HG03342 (cell line): ENCODE results near the gene DCDC2C.
"Not testable (repeated sequence)": the region's sequence is repeated elsewhere in the genome, so short reads cannot be mapped to it uniquely, and the experiment has no call there.

Experiments used
- ATAC-seq: cut with Tn5 transposase; IDR thresholded peaks from one replicate; pipeline ENCODE4 v1.9.1; 2021; ENCODE audit warnings: mild to moderate bottlenecking, moderate library complexity; ENCODE audit not compliant: unreplicated experiment

The DCDC2C gene

DNA sequence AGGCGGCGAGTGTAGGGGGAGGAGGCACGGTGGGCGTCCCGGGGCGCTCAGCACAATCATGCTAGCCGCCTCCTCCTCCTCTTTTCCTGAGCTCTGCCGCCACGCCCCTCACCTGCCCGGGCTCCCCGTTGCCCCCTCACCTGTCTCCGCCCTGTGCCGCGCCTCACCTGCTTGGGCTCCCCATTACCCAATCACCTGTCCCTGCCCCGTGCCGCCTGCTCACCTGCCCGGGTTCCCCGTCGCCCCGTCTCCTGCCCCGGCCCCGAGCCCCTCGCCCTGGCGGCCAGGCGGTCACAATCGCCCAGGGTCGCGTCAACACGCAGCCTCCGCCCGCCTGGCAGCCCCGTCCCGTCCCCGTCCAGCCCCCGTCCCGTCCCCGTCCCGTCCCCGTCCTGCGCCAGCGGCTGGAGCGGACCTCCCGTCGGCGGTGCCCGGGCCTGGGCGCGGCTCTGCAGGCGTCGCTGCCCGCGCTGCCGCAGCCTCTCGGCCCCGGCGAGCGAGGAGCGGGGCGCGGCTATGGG, at the start of gene DCDC2C:
DCDC2C (plus strand) TSS at position 340 of the 521 bp plus-strand sequence; CDS start at position 517, 177 bp downstream.
- ATAC-seq: no peak

GRCh38 chr2:3654011-3654410, 49.4 kb upstream of the DCDC2C start:
- ATAC-seq: no peak

- no peak for ATAC-seq
Observed at GRCh38 chr2:3654531-3655225, 48.7 kb upstream of the DCDC2C start.

- ATAC-seq: no peak
Observed at GRCh38 chr2:3655871-3656761, 47.3 kb upstream of the DCDC2C start.

- no peak for ATAC-seq
Observed at GRCh38 chr2:3656762-3657721, 46.3 kb upstream of the DCDC2C start.

DNA sequence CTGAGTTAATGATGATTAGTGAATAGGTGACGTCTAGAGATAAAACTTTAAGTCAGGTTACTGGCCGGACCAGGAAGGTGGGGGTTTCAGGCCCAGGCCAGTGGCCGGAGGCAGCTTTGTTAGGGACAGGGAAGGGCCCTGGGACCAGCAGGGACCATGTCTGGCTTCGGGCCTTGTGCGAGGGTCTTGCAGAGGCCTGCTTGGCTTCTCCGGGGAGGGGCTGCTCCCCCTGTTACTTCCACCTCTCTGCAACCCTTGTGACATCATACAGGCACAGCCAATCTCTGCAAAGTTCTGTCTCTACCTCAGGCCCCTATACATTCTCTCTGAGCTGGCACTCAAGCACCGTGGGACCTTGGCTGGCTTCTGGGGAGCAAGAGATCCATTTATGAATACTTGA, 45.5 kb upstream of the DCDC2C start, which contains the start of gene ALLC:
ALLC (plus strand) TSS at position 320 of the 400 bp plus-strand sequence. CDS start 12,958 bp downstream, outside the sequence.
- no peak for ATAC-seq

- ATAC-seq: no peak
Observed at GRCh38 chr2:3659447-3660432, 43.6 kb upstream of the DCDC2C start.

DNA sequence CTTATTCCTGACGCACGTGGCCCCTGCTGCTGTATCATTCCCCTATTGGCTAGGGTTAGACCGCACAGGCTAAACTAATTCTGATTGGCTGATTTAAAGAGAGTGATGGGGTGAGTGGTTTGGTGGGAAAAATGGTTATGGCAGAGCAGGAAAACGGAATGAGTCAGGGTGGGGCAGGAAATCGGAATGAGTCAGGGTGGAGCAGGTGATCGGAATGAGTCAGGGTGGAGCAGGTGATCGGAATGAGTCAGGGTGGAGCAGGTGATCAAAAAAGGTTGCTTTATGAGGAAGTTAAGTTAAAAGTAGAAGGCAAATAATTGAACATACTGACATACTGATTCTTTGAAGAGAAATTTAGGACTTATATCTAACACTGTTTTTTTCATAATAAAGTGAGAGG, 42.7 kb upstream of the DCDC2C start:
- not testable (repeated sequence) for ATAC-seq

DNA sequence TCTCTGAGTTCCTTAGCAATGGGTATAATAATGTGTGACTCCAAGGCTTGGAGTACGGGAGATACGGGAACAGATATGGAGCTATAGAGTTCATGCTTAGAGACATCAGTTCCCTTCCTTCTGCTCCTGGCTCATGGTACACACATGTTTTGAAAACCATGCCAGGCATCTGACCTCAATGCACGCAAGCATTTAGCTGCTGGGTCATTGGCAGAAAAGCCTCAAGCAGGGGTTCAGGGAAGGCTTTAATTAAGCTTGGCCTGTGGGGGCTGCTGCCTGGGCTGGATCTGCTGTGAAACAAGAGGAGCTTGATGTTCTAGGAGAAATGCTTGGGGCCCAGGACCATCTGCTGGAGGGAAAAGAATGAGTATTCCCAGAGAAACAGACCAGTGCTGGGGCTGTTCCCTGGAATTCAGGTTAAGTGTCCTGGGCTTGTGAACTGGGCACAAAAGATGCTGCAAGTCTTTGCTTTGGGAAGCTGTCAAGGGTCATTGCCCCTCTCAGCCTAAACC, 42.2 kb upstream of the DCDC2C start:
- ATAC-seq: no peak

- ATAC-seq: no peak
Observed at GRCh38 chr2:3662239-3662638, 41.1 kb upstream of the DCDC2C start.

DNA sequence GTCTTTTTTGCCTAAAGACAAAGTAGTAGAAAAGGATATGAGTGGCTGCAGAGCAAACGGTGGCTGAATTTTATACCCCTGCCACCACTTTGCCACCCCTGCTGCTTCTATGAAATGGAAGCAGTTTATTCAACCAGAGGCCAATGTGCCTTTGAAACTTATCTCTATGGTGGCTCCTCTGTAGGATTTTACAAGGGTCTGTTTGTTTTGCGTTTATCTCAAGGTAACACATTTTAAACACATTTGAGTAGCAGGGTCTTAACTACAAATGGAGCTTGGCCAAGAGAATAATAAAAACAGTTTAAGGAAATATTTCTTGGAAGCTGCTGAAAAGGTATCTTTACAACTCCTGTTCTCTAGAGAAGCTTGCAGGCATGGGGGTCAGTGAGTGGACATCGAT, 39.3 kb upstream of the DCDC2C start:
- ATAC-seq: no peak

GRCh38 chr2:3664925-3665324, 38.5 kb upstream of the DCDC2C start:
- no peak for ATAC-seq

DNA sequence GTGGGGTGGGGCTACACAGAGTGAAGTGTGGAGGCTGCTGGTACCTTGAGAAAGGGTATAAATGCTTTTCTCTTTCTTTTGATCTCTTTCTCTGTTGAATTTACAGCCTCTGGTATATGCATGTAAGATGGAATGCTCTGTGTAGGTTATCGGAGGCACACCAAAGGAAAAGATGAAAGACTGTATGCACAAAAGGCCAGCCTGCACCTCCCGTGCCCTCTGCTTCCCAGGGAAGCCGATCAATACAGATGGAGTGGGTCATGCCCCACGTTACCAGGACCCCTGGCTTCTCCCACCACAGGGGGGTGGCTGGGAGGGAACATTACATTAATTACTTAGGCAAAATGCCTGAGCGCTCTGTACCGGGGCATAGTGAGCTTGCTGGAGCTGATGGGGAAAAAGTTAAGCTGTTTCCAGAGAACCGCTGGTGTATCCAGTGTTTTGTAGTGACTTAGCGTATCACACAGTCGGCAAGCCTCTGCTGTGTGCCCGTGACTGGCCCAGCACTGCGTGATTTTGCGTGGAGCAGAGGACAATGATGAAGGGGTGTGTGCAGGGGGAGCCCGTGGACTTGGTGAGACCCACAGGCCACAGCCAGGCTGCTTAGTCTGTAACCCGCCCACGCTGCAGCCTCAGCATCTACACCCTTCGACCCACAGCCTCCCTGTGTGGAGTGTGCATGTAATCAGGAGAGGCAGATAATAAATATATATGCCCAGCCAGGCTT, 37.3 kb upstream of the DCDC2C start:
- ATAC-seq: no peak

- ATAC-seq: no peak
Observed at GRCh38 chr2:3666613-3666975, 36.8 kb upstream of the DCDC2C start.

GRCh38 chr2:3667151-3667631, 36.2 kb upstream of the DCDC2C start:
- no peak for ATAC-seq

GRCh38 chr2:3669656-3670055, 33.7 kb upstream of the DCDC2C start:
- ATAC-seq: no peak

DNA sequence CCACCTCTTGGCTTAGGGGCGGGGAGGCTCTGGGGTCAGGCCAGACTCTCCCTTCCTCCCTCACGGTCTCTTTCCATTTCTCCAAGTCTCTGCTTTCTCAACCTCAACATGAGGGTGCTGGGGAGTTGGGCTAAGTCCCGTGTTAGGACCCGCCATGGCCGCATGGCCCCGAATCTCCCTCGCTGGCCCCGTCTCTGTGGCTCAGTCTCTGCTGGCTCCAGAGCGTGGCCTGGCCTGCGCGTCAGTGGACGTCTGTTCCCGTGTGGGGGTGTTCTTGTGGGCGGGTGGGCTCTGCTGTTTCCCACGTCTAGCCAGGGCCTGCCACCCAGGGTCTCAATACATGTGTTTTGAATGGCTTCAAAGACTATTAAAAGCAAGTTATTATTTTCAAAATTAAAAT, 33.0 kb upstream of the DCDC2C start:
- no peak for ATAC-seq

GRCh38 chr2:3670941-3671340, 32.4 kb upstream of the DCDC2C start:
- ATAC-seq: no peak
